GM19467 (cell line): ENCODE results near the gene ZAP70.
"Not testable (repeated sequence)": the region's sequence is repeated elsewhere in the genome, so short reads cannot be mapped to it uniquely, and the experiment has no call there.

Source experiments
- ATAC-seq: cut with Tn5 transposase; IDR thresholded peaks from one replicate; pipeline ENCODE4 v1.9.1; 2021; ENCODE audit warnings: mild to moderate bottlenecking, moderate library complexity; ENCODE audit not compliant: unreplicated experiment

Gene ZAP70

DNA sequence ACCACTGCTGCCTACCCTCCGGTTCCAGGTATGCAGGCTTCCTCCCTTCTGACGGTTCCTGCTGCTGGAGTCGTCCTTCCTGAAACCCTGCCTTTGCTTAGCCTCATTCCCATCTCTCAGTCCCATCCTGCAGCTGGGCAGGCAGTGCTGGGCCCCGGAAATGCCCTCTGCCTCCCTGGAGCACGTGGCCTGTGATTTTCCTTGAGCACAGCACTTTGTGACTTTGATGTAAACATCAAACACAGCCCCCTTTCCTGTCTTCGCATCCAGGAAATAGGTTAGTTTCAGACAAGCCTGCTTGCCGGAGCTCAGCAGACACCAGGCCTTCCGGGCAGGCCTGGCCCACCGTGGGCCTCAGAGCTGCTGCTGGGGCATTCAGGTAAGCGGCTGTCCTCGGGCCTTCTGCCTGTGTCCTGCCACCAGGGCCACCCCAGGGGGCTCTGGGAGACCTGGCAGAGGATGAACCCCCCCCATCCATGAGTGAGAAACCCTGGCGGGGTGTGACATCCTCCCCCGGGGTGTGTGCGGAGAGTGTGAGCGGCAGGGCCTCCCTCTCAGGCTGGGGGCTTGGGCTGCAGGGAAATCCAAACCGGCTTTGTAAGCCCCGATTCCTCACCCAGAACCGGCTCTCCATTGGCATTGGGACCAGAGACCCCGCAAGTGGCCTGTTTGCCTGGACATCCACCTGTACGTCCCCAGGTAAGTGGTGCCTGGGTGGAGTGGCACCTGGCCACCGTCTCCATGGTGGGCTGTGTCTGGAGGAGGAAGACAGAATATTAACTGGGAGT, at the start of gene ZAP70:
Gene ZAP70 (plus strand): TSS at position 281 of the 788 bp plus-strand sequence. CDS start 10,461 bp downstream, outside the sequence.
- ATAC-seq, result no peak

DNA sequence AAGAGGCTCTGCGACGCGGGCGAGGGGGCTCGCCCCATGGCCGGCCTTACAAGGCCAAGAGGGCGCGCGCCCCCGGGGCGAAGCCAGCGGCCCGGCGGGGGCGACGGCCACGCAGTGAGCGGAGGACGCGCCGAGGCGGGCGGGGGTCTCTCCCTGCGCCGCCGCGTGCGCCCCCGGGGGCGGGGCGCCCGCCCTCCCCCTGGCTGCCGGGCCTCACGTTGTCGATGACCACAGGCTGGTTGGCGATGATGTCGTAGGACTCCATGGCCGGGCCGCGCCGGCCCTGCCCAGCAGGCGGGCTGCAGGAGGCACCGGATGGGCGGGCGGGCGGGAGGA, 49.8 kb upstream of the ZAP70 start:
- ATAC-seq, result no peak

DNA sequence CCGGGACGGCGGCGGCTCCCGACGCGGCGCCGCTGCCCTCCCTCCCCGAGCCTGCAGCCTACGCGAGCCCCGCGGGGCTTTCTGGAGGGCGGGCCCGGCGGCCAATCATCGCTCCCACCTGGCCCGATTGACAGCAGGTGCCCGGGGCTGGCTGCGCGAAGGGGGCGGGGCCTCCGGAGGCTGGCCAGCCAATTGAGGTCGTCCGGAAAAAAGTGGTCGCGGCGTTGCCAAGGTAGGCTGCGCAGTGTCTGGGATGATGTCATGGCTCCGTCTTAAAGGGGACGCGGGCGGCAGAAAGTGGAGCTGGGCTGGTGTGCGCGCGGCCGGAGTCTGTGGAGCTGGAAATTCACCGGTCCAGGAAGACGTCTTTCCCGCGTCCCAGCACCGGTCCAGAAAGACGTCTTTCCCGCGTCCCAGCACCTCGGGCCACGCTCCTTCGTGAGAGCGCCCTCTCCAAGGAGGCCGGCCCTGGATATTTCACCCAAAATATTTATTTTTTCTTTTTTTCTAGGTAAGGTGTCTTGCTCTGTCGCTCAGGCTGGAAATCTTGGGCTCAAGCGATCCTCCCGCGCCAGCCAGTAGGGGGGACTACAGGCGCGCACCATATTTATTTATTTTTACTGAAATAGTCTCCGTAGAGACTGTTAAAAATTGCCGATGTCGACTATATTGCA, 49.3 kb upstream of the ZAP70 start, which contains the start of gene ACTR1B:
Gene ACTR1B (minus strand): TSS at position 83 of the 674 bp plus-strand sequence. CDS start 154 bp downstream, outside the sequence.
- peak; percentile 84 for ATAC-seq

DNA sequence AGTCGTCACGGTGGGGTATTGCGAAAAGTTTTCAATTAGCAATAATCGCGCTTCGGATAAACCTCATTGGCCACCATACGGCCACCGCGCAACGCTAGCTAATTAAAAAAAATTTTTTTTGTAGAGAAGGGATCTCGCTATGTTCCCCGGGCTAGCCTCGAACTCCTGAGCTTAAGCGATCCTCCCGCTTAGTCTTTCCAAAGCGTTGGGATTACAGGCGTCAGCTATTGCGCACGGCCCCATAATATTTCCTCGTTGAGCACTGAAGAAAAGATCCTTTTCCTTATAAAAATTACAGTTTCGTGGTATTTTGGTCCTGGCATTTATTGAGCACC, 48.8 kb upstream of the ZAP70 start:
- ATAC-seq, result no peak

DNA sequence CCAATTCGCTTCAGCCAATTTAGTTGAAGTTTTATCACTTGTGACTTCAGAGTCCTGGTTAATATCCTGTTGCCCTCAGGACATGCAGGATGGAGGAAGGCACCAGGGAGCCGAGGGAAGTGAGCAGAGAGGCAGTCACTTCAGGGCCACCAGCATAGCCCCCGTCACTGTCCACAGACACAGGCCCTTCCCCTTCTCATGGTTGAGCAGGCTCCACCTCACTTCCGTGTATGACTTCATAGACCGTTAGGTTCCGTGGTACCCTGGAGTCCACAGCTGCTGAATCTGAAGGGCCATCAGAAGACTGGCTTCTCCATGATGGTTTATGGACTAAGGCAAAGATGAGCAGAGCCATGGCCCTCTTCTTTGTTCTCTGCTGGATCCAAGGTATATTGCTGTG, 43.9 kb upstream of the ZAP70 start, which contains the start of gene C2orf92:
Gene C2orf92 (plus strand): TSS at position 266 of the 400 bp plus-strand sequence. CDS start 76 bp downstream, at position 342.
- no peak for ATAC-seq

DNA sequence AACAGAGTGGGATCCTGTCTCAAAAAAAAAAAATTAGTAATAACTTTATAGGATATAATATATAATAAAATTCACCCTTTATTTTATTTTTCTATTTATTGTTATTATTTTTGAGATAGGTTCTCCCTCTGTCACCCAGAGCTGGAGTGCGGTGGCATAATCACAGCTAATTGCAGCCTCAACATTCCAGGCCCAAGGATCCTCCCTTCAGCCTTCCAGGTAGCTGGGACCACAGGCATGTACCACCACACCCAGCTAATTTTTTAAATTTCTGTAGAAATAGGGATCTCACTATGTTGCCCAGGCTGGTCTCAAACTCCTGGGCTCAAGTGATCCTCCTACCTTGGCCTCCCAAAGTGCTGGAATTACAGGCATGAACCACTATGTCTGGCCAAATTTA, 42.9 kb upstream of the ZAP70 start:
- no peak for ATAC-seq

DNA sequence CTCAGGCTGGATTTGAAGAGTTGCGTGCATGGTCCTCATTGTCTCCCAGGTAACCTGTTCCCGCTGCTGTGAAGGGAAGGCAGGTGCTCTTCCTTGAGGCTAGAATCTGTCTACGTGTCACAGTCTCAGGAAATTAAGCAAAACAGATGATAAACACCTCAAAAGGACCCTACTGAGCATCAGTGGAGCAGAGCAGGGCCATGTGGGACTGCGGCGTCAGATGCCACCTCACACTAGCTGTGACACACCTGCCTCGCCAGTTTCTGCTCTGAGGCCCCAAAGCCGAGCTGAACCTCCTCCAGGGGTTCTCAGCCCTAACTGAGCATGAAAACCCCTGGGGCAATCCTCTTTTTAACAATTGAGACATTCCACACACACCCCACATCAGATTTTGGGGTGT, 41.9 kb upstream of the ZAP70 start:
- no peak for ATAC-seq

DNA sequence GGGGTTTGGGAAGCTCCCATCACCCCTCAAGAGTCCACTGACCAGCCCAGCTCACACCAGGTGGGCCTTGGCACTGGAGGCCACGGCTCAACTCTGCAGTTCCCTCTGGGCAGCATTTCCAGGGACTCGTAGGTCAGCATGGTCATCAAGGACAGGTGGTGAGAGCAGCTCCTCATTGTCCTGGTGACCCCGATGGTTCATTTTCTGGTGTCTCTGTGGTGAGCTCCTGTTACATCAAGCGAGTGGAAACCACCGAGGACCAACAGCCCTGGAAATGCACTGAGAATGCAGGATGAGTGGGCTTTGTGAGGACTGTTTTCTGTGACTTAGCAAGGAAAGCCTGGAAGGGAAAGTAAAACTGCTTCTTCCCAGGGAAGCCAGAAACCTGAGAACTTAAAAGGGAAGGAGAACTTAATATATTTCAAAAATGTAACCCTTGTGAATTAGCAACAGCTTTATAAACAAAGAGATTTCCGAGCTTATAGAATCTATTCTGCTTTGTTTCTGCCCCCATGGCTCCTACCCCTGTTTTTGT, 40.7 kb upstream of the ZAP70 start:
- ATAC-seq, result not testable (repeated sequence)

DNA sequence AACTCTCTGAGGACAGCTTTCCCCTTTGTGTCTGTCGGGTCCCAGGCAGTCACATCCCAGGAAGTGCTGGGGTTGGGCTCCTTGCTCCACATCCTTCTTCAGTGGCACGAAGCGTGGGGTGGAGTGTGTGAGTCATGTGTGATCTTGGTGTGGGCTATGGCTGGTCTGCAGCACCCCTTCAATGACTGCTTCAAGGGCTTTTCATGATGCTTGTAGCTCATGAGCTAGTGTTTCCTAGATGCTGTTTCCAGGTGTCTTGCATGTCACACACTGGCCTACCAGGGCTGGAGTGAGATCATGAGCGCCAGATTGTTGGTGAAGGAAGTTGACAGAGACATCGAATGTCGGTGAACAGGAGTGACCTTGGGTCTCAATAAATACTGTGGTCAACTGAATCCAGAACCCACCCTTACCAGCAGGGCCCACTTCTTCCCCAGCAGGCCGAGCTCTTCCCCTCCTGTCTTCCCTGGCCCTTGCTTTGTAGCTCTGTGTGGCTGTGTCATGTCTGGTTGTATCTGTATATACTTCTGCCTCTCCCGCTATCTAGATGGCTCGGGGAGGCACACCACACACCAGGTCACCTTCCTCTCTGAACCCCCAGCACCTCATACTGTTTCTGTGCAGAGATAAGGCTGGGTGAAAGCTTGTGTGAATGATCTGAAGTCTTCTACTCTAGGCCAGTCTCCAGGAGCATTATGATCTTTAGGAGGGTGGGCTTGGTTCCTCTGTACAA, 40.0 kb upstream of the ZAP70 start:
- no peak for ATAC-seq

DNA sequence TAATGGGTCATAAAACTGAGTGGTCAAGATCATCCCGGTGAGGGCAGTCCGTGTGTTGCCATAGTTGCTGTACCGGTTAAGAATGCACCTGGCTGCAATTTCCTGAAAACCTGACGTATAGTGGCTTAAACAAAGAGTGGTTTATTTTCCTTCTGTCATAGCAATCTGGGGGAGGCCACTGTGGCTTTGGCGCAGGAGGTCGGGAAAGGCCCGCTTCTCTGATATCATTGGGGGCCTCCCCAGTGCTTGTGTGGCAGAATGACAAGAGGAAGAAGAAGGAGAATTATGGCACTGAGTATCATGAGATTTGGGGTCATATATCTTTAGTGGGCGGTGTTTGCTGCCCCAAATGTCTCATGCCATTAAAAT, 39.5 kb upstream of the ZAP70 start:
- no peak for ATAC-seq

DNA sequence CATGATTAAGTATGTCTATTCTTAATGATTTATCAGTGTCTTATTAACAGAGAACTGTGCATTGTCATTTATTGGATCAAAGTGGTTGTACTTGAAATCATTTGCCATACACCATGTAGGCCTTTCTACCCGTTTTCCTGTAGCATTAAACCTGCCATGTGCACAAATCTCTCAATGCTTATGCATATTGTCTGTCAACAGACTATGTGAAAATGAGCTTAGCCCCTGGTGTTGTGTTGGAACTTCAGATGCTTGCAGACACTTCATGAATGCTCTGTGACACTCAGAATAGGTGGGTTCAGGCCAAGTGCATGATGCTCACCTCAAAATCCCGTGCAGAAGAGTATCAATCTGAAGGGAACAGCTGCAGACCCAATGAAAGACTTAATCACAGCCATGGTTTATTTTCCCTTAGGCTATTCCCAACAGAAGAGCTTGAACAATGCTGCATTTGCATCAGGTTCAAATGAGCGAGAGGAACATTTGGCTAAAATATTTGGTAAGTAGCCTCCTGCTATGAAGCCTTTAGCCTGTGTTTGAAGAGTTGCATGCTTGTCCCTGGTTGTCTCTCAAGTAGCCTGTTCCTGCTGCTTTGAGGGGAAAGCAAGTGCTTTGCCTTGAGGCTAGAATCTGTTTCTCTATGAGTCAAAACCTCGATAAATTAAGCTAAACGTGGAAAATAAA, 37.8 kb upstream of the ZAP70 start:
- ATAC-seq, result no peak

DNA sequence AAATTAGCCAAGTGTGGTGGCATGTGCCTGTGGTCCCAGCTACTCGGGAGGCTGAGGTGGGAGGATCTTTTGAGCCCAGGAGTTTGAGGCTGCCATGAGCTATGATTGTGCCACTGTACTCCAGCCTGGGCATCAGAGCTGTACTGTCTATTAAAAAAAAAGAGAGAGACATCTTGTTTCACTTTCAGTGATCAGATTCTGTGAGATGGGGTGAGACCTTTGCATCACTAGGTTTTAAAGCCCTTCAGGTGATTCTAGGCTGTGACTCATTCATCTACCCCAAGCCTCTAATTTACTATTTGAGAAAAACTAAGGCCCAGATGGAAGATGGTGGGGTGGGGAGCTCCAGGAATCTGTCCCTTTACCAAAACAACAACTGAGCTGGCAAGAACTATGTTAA, 36.8 kb upstream of the ZAP70 start:
- ATAC-seq, result no peak

DNA sequence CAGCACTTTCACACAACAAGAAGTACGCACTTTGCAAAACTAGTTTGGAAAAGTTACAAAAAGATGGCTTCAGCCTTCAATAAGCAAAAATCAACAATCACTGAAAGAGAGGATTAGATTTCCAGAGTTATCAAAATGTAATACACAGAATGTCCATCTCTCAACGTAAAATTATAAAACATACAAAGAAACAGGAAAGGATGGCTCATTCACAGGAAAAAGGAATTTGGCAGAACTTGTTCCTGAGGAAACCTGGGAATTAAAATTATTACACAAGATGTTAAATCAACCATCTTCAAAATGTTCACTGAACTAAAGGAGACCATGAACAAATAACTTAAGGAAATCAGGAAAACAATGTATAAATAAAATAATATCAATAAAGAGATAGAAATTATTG, 35.9 kb upstream of the ZAP70 start:
- no peak for ATAC-seq

DNA sequence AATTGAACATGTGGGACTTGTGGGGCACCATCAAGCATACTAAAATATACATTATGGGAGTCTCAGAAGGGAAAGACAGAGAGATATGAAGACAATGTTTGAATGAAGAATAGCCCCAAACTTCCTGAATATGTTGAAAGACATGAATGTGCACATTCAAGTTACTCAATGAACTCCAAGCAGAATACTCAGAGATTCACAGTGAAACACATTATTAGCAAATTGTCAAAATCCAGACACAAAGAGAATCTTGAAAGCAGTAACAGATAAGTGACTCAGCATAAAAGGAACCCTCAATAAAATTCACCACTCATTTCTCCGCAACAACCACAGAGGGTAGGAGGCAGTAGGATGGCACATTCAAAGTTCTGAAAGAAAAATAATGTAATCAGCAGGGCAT, 35.1 kb upstream of the ZAP70 start:
- ATAC-seq, result no peak

DNA sequence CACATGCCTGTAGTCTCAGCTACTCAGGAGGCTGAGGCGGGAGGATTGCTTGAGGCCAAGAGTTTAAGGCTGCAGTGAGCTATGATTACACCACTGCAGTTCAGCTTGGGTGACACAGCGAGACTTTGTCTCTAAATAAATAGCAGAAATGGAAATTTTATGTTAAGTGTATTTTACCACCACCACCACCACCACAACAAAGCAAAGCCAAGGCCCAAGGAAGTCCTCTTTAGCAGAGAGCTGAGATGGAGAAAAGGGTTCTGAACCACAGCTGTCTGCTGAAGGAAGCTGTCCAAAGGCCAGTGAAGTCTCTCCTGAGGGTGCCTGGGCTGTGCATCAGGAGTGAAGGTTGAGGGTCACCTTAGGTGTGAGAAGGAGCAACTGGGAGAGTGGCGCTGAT, 26.1 kb upstream of the ZAP70 start:
- ATAC-seq, result not testable (repeated sequence)

DNA sequence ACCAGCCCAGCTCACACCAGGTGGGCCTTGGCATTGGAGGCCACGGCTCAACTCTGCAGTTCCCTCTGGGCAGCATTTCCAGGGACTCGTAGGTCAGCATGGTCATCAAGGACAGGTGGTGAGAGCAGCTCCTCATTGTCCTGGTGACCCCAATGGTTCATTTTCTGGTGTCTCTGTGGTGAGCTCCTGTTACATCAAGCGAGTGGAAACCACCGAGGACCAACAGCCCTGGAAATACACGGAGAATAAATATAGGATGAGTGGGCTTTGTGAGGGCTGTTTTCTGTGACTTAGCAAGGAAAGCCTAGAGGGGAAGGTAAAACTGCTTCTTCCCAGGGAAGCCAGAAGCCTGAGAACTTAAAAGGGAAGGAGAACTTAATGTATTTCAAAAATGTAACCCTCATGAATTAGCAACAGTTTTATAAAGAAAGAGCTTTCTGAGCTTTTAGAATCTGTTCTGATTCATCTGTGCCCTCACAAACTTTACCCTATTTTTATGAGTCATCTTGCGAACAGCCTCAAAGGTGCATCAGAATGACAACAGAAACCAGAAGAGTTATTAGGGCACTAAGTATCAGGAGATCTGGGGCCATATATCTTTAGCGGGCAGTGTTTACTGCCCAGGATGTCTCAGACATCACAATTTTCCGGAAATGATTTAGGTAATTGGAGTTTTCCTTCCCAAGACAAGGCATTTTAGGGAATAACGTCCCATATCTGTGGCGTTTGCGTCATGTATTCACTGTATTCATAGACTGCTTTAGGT, 25.1 kb upstream of the ZAP70 start:
- no peak for ATAC-seq

DNA sequence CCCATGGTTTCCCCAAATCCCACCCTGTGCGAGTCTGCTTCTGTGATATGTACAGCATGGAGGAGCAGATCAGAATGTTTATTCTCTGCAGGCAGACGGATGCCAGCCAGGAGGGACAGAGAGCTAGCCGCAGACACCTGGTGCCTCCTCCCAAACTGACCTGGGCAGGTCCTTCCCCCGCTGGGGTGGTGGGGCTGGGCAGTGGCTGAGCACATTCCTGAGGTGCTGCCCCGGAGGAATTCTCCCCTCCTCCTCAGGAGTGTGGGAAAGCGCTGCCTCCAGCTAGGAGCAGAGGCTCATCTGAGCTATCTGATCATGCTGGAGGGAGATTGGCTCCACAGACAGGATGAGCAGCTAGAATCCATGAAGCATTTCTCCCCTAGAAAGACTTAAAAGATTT, 22.2 kb upstream of the ZAP70 start:
- ATAC-seq, result no peak

DNA sequence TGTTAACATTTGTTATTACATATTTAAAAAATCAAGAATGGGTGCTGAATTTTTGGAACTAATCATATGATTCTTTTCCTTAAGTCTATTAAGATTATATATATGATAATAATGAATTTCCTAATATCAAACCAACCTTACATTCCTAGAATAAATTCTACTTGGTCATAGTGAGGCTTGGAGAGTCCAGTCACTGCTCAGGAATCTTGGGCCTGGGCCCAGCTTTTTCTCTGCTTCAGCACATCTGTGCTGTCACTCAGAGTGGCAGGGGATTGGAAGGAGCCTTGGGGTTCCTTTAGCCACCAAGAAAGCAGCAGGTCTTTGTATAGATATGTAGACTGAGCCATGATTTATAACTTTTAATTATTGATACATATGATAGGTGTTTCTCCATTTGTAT, 19.9 kb upstream of the ZAP70 start:
- no peak for ATAC-seq

DNA sequence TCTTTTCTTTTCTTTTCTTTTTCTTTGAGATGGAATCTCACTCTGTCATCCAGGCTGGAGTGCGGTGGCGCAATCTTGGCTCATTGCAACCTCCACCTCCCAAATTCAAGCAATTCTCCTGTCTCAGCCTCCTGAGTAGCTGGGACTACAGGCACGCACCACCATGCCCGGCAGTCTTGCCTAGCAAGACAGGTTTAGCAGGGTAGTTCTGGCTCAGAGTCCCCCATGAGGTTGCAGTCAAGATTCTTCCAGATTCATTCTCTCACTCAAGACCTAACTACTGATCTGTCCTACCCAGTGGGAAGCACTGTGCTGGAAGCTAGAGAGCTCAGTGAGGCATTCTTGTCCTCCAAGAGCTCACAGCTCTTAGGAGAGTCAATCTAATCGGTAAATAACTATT, 17.6 kb upstream of the ZAP70 start:
- ATAC-seq, result no peak
